A549 (cell line): ENCODE data around the gene CAND2.

Experiments used
- BCL3 ChIP-seq: fragments of >200 bp; sonication (Bioruptor Twin); formaldehyde crosslinking; IDR thresholded peaks from 3 replicates; pipeline ENCODE4 v1.6.1; 2016
- CHD2 ChIP-seq: fragments of 150-350 bp; IDR thresholded peaks from 2 replicates; pipeline ENCODE4 v1.6.1; 2014; ENCODE audit warnings: low read length; ENCODE audit not compliant: partially characterized antibody
- CTCF ChIP-seq: fragments of >200 bp; sonication (Bioruptor Twin); formaldehyde crosslinking; IDR thresholded peaks from 3 replicates; pipeline ENCODE4 v1.5.1; 2016
- ELK1 ChIP-seq: fragments of 150-350 bp; IDR thresholded peaks from 2 replicates; pipeline ENCODE4 v1.6.1; 2014; ENCODE audit warnings: low read depth, mild to moderate bottlenecking, low read length
- MAFK ChIP-seq: fragments of 450-650 bp; IDR thresholded peaks from 2 replicates; pipeline ENCODE4 v1.6.1; 2014; ENCODE audit not compliant: partially characterized antibody
- NFE2L2 ChIP-seq: fragments of 150-350 bp; conservative IDR thresholded peaks from 2 replicates; pipeline ENCODE4 v1.6.1; 2014; ENCODE audit warnings: low read length
- POLR2A ChIP-seq: IDR thresholded peaks from 2 replicates; pipeline ENCODE4 v1.6.1; 2012; ENCODE audit warnings: mild to moderate bottlenecking, low read length
- RARB ChIP-seq: fragments of 250-450 bp; sonication (Bioruptor Pico); IDR thresholded peaks from 2 replicates; pipeline ENCODE4 v1.8.0; 2021; ENCODE audit warnings: mild to moderate bottlenecking, moderate library complexity
- TF ChIP-seq, protein P1 (sequence below): IDR thresholded peaks from 2 replicates; pipeline ENCODE4 v1.6.1; 2012

- no peak for TF ChIP-seq ELK1
- TF ChIP-seq NFE2L2: no peak
- TF ChIP-seq RARB: no peak
- no peak for TF ChIP-seq CTCF
- TF ChIP-seq, protein P1, sequence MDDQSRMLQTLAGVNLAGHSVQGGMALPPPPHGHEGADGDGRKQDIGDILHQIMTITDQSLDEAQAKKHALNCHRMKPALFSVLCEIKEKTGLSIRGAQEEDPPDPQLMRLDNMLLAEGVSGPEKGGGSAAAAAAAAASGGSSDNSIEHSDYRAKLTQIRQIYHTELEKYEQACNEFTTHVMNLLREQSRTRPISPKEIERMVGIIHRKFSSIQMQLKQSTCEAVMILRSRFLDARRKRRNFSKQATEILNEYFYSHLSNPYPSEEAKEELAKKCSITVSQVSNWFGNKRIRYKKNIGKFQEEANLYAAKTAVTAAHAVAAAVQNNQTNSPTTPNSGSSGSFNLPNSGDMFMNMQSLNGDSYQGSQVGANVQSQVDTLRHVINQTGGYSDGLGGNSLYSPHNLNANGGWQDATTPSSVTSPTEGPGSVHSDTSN: no peak
- TF ChIP-seq CHD2: no peak
- no peak for TF ChIP-seq MAFK
- no peak for TF ChIP-seq POLR2A
- TF ChIP-seq BCL3: no peak
These were observed 27.6 kb upstream of the CAND2 start for GRCh38 chr3:12768579-12769527.
